ENCODE data around the gene B4GALT7.
A peak's percentile ranks its signal among the peaks of the same experiment; 100 is the strongest.

B4GALT7 gene

DNA sequence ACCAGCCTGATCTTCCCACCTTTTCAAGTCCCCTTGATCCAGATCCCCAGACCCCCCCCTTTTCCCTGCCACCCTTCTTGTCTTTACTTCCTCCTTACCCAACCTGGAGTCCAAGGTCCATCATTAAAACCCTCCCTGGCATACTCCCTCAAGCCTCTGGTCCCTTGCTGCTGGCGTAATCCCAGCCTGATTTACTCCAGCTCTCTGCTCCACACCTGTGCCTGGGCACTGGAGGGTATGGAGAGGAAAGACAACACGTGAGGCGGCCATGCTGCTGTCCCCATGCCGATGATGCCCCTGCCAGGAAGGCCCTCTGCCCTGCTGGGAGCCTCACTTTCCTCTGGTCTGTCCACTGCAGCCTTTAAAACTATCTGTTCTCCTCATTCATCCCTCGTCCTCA is 5.1 kb downstream of the B4GALT7 start:
- no peak overlapping the region for H3K4me3 ChIP-seq (ENCODE audit: low read depth, low read length)
- no peak for DNase-seq (ENCODE audit: low read depth)
- TF ChIP-seq, protein P1, sequence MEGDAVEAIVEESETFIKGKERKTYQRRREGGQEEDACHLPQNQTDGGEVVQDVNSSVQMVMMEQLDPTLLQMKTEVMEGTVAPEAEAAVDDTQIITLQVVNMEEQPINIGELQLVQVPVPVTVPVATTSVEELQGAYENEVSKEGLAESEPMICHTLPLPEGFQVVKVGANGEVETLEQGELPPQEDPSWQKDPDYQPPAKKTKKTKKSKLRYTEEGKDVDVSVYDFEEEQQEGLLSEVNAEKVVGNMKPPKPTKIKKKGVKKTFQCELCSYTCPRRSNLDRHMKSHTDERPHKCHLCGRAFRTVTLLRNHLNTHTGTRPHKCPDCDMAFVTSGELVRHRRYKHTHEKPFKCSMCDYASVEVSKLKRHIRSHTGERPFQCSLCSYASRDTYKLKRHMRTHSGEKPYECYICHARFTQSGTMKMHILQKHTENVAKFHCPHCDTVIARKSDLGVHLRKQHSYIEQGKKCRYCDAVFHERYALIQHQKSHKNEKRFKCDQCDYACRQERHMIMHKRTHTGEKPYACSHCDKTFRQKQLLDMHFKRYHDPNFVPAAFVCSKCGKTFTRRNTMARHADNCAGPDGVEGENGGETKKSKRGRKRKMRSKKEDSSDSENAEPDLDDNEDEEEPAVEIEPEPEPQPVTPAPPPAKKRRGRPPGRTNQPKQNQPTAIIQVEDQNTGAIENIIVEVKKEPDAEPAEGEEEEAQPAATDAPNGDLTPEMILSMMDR (conservative IDR thresholded peaks at IDR 0.05; ENCODE audit: low read depth, low read length): no peak

DNA sequence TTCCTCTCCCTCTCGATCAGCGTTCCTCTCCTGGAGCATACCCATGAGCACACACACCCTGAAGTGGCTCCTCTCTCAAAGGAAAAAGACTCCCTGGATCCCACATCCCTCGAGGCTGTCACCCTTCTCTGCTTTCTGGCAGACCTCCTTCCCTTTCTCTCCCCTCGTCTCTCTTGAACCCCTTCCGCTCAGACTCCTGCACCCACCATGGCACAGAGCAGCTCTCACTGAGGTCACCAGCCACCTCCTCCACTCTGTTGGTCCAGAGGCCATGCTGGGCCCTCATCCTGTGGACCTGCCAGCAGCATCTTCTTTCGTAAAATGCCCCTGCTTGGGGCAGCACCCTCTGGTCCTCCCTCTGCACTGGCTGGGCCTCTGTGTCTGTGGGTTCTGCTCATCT is 5.7 kb downstream of the B4GALT7 start:
- DNase-seq (ENCODE audit: low read depth): no peak

DNA sequence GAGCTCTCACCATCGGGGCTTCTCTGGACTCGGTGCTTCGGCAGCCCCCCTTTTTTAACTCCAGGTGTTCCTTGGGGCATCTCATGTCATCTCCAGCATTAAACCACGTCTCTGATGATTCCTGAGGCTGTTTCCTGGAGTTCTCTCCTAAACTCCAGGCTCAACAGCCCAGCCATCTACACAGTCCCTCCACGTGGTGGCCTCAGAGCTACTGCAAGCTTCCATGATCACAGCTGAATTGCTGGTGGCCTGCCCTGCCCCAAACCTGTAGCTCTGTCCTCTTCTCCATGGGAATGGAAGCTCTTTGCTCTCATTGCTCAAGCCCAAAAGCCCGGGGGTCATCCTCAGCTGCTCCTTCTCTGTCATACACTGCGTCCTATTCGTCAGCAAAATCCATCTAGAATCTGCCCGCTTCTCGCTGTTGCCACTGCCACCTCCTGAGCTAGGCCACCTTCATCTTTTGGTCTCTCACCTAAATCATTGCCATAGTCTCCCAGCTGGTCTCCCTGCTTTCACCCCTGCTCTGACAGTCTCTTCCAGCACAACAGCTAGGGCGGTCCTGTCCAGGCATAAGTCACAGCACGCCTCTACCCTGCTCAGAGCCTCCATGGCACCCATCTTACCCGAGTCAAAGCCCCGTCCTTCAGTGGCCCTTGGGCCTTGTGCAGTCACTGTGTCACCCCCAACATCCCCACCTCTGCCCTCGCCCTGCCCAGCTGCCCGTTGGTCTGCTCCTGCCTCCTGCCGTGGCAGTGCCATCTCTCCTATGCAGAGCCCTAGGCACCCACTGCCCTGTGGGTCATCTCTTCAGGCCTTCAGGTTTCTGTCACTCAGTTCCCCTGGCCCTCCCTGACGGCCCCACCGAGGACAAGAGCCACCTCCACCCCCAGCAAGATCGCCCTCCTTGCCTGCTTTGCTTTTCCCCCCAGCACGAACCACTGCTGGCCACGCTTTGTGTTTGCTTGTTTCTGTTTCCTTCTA is 6.4 kb downstream of the B4GALT7 start:
- H3K4me3 ChIP-seq (ENCODE audit: low read depth, low read length): no peak overlapping the region

More for the DNA sequence above, 5.7 kb downstream of the B4GALT7 start:
- TF ChIP-seq, protein P1 (conservative IDR thresholded peaks at IDR 0.05; ENCODE audit: low read depth, low read length): no peak
- H3K4me3 ChIP-seq (ENCODE audit: low read depth, low read length): no peak overlapping the region

DNA sequence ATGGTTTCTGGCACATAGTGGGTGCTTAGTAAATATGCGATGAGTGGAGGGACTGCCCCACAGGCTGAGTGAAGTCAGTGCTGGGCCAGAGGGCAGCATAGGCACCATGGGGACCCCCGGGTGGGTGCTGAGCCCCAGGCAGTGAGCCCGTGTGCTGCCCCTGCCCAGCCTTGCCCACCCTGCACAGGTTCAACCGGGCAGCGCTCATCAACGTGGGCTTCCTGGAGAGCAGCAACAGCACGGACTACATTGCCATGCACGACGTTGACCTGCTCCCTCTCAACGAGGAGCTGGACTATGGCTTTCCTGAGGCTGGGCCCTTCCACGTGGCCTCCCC is 7.2 kb downstream of the B4GALT7 start:
- TF ChIP-seq, protein P1 (conservative IDR thresholded peaks at IDR 0.05; ENCODE audit: low read depth, low read length): no peak
- H3K4me3 ChIP-seq (ENCODE audit: low read depth, low read length): no peak overlapping the region
- no peak for DNase-seq (ENCODE audit: low read depth)

More for the DNA sequence above, 6.4 kb downstream of the B4GALT7 start:
- TF ChIP-seq, protein P1 (conservative IDR thresholded peaks at IDR 0.05; ENCODE audit: low read depth, low read length): no peak
- DNase-seq (ENCODE audit: low read depth): no peak

DNA sequence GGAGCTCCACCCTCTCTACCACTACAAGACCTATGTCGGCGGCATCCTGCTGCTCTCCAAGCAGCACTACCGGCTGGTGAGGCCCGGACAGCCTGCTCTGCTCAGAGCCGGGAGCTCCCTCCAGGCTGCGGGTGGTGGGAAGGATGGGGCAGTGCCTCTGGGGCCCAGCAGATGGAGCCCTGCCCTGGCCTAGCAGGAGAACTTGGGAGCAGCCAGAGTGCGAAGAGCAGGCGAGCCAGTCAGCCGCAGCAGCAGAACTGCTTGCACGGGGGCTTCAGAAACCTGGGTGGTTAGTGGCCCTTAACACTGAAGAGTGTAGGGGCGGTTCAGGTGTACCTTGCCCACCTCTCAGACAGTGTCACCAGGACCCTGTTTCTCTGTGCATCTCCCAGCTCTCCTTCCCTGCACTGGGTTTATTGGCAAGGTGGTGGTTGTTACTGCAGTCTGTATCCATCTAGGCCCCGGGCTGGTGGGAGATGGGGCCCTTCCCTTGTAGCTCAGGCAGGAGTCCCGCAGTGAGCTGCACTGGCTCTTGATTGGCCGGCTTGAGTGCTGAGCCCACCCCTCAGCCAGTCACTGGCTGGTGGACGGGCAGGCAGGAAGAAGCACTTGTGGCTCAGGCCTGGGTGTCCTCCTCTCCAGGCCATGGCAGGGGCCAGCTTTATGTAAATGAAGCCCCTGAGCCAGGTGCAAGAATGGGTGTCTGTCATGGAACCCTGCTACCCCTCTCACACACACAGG is 7.7 kb downstream of the B4GALT7 start:
- TF ChIP-seq, protein P1 (conservative IDR thresholded peaks at IDR 0.05; ENCODE audit: low read depth, low read length): peak; percentile 95
- no peak overlapping the region for H3K4me3 ChIP-seq (ENCODE audit: low read depth, low read length)
- peak; percentile 97 for DNase-seq (ENCODE audit: low read depth)

DNA sequence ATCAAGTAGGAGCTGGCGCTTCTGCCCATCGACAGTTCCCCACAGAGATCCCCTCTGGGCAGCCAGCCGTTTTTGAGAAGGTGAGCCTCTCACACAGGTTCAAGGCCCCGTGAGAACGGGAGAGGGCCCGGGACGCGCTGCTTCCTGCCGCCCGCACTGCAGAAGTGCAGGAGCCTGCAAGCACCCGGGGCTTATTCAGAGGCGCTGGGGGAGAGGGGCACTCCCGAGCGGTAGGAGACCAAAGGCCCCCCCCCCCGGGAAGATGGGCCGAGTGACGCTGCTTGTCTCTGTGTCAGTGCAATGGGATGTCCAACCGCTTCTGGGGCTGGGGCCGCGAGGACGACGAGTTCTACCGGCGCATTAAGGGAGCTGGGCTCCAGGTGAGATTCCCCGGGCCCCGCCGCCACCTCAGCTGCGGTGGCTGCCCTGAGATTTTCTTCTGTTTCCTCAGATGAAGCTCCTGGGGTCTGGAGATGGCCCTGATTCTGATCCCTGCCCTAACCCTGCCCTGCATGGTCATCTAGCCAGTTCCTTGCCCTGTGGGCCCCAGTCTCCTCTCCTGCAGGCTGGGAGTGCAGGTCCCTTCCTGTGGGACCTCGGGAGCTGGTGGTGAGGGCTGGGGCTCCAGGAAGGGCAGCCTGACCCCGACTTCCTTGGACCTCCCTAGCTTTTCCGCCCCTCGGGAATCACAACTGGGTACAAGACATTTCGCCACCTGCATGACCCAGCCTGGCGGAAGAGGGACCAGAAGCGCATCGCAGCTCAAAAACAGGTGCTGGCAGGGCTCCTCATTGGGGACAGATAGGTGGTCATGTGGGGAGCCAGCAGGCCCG is 8.5 kb downstream of the B4GALT7 start:
- no peak overlapping the region for H3K4me3 ChIP-seq (ENCODE audit: low read depth, low read length)
- no peak for DNase-seq (ENCODE audit: low read depth)
- TF ChIP-seq, protein P1 (conservative IDR thresholded peaks at IDR 0.05; ENCODE audit: low read depth, low read length): no peak
